GM18508 (cell line): ENCODE measurements around the gene ZNF616.
A peak's percentile ranks its signal among the peaks of the same experiment; 100 is the strongest.

Experiments used
- ATAC-seq: cut with Tn5 transposase; IDR thresholded peaks from one replicate; pipeline ENCODE4 v1.9.1; 2021; ENCODE audit warnings: moderate number of reproducible peaks; ENCODE audit not compliant: insufficient read depth, unreplicated experiment

ZNF616 gene

DNA sequence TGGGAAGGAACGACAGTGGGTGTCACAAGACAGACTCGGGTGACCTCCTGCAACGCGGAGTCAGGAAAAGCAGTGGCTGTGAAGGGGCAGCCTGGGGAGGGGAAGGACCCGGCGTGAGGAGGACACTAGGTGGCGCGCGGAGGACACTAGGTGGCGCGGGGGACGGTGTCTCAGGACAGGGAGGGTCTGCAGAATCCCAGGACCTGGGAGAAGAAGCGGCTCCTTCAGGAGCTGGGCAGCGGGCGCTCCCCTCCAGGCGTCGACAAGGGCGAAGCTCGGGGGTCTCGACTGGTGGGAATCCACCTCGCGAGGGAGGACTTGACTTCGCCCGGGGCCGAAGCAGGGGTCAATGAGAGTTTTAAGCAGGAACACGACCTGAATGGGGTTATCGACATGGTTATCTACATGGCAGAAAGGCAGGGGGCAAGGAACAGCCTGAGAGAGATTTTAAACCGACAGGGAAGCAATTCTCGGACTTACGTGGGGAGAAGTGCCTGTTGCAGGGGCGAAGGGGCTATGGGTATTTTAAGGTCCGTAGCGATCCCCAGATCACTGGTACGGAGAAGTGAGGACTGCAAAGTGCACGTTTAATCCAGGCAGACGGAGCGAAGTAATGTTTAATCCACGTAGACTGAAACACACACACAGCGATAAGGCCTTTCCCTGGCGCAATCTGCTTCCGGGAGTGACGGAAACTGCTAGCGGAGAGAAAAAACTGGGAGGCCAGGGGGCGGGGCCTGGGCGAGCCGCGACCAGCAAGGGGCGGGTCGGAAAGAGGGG, at the start of gene ZNF616:
Gene ZNF616 (minus strand): TSS at position 687 of the 780 bp plus-strand sequence. CDS start 9,426 bp downstream, outside the sequence.
- ATAC-seq, result peak; percentile 42

DNA sequence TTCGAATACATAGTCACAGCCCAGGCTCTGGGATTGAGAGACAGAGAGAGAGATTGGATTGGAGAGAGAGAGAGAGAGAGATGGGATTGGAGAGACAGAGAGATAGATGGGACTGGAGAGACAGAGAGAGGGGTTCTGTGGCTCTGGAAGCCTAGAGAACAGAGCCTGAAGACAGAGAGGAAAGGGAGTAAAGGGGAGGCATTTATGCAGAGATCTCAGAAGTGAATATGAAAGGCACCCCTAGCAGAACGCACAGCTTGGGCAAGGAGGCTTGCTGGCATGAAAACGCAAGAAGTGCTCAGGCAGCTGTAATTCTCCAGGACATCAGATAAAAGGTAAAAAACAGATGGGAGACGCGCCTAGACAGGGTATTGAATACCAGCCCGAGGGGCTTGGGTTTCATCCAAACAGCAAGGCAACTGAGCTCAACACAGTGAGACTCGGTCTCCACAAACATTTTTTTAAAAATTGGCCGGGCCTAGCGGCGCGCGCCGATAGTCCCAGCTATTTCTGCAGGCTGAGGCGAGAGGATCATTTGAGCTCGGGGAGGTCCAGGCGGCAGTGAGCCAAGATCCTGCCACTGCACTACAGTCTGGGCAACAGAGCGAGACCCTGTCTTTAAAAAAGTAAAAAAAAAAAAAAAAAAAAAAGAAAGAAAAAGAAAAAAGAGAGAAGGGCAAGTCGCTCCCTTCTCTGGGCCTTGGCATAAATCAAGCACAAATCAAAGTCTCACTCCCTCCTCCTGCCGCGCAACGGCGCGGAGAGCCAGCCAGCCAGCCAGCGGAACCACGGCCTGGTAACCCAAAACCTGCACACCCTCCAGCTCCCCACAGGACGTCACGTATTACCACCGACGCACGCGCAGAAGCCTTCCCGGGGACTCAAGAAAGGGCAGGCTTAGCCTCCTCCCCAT, 49.3 kb upstream of the ZNF616 start:
- ATAC-seq, result peak; percentile 6

DNA sequence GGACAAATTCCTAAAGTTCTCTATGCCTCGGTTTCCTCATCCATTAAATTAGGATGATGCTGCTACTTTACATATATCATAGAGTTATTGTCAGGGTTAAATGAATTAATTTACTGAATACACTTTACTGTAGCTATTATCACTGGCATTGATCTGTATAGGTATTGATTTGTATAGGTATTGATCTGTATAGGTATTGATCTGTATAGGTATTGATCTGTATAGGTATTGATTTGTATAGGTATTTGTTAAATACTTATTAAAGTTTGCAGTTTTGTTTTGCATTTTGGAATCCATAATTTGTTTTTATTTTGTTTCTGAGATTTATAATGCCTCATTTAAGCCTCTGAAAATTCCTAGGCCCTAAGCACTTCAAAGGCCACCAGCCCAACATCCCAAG, 47.7 kb upstream of the ZNF616 start:
- ATAC-seq, result no peak

DNA sequence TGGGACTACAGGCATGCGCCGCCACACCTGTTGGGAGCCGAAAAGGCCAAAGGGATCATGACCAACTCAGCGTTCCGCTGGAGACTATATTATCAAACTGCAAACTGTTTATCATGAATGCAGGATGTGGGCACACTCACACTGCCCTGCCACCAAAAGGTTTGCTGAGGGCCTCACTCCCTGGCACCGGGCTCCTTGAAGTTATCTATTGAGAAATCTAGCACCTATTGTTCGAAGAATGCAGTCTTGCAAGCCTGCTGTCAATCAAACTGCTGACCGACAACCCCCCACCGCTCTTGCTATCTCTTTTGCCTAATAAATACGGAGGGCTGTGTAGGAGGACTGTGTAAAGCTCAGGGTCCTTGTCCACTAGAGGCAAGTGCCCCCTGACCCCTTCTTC, 36.8 kb upstream of the ZNF616 start:
- ATAC-seq, result no peak

DNA sequence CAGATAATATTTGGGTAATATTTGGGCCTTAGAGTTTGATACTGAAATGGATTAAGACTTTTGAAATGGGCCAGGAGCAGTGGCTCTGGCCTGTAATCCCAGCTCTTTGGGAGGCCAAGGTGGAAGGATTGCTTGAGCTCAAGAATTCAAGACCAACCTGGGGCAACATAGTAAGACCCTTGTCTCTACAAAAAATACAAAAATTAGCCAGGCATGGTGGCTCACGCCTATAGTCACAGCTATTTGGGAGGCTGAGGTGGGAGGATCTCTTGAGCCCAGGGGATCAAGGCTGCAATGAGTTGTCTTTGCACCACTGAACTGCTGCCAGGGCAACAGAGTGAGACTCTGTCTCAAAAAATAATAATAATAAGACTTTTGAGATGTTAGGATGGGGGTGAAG, 32.6 kb upstream of the ZNF616 start:
- ATAC-seq, result no peak

DNA sequence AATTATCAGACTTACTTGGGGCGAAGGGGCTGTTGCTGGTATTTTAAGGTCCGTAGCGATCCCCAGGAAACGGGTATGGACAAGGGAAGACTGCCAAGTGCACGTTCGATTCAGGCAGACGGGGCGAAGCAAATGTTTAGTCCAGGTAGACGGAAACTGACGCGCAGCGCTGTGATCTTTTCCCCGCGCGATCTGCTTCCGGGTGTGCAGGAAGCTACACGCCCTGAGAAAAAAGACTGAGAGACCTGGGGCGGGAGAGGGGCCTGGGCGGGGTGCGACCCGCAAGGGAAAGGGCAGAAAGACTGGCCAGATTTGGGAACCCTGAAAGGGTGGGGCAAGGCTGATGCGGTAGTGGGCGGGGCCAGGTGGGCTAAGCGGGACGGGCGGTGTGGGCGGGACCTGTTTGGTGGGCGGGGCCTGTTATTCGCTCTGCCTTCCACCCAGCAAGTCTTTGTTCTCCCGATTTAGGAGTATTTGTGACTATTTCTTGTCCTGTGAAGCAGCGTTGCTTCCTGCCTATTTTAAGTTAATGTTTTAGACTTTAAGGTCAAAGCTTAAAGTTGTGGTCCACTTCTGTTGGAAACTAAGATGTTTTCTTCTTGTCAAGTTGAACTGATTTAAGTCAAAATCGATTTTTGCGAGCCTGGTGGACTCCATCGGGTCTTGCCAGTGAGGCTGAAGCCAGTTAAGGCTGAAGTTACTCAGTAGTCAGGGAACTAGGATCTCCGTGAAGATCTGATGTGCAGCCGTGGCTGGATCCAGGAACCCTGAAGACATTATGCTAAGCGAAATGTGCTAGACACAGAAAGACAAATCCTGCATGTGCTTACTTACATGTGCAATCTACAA, 31.8 kb upstream of the ZNF616 start, which contains the start of gene ZNF836:
Gene ZNF836 (minus strand): TSS at position 301 of the 849 bp plus-strand sequence. CDS start 3,549 bp downstream, outside the sequence.
- no peak for ATAC-seq

DNA sequence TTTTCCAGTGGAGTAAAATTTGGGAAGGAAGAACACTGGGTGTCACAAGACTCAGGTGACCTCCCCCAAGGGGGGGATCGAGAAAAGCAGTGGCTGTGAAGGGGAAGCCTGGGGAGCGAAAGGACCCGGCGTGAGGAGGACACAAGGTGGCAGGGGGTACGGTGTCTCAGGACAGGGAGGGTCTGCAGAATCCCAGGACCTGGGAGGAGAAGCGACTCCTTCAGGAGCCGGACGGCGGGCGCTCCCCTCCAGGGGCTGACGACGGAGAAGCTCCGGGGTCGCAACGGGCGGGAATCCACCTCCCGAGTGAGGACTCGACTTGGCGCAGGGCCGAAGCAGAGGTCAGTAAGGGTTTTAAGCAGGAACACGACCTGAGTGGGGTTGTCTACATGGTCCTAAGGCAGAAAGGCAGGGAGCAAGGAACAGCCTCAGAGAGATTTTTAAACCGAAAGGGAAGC, 31.2 kb upstream of the ZNF616 start:
- ATAC-seq, result no peak

DNA sequence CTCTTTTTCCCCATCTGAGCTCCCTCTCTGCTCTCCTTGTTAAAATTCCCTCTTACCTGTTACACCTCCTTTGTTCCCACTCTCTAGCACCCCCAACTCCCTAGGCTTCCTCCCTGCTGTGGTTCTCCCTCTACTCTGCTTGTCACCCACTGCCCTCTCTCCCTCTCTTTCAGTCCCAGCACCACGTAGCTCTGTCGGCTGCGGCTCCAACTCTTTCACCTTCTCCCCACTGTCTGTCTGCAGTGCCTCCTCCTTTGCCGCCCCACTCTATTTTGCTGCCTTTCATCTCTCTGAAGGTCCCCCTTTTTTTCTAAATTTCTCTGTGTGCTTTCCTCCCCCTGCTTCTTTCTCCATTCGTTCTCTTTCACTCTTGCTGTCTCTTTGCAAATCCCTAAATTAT, 30.6 kb upstream of the ZNF616 start:
- ATAC-seq, result no peak

DNA sequence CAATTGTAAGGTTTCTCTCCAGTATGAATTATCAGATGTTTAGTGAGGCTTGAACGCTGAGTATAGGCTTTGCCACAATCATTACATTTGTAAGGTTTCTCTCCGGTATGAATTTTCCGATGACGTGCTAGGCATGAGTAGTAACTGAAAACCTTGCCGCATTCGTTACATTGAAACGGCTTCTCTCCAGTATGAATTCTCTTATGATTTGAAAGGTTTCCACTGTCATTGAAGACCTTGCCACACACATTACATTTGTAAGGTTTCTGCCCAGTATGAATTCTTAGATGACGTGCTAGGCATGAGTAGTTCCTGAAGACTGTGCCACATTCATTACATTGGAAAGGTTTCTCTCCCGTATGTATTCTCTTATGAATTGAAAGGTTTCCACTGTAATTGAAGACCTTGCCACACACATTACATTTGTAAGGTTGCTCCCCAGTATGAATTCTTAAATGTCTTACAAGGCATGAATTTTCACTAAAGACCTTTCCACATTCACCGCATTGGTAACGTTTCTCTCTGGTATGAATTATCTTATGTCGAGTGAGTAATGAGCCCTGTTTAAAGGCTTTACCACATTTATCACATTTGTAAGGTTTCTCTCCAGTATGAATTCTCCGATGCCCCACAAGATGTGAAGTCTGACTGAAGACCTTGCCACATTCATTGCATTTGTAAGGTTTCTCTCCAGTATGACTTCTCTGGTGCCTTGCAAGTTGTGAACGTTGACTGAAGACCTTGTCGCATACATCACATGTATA, 16.0 kb upstream of the ZNF616 start:
- no peak for ATAC-seq

DNA sequence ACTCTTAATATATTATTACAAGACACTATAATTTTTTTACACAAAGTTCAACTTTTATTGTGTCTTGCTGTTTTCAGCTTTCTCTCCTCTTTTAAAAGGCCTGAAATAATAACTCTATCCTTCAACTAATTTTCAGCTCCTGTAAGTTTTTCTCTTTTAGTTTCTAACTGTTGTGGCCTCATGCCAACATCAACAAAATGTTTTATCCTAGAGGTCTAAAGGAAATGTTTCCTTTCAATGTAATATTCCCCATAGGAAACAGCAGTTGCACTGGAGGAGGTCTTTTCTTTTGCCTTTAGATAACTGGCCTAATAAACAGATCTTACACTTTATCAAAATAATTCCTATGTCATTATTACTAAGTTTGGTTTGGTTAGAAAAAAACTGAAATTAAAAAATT, 8.5 kb upstream of the ZNF616 start:
- ATAC-seq, result no peak

DNA sequence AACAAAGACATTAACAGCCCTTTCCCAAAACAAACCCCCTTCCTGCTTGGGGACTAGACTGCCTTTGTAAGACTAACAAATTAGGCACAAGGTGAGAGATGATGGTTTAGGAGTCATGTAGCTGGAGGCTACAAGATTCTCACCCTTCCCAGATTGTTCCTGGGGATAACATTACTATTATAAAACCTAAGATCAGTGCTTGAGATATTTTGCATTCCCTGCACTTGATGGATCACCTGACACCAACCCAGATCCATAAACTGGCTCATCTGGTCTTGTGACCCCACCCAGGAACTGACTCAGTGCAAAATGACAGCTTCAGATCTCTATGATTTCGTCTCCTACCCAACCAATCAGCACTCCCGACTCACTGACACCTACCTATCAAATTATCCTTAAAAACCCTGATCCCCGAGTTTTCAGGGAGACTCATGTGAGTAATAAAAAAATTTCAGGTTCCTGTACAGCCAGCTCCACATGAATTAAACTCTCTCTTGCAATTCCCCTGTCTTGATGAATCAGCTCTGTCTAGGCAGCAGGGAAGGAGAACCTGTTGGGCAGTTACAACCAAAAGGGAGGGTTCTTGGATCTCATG, 2.4 kb upstream of the ZNF616 start:
- ATAC-seq, result no peak

DNA sequence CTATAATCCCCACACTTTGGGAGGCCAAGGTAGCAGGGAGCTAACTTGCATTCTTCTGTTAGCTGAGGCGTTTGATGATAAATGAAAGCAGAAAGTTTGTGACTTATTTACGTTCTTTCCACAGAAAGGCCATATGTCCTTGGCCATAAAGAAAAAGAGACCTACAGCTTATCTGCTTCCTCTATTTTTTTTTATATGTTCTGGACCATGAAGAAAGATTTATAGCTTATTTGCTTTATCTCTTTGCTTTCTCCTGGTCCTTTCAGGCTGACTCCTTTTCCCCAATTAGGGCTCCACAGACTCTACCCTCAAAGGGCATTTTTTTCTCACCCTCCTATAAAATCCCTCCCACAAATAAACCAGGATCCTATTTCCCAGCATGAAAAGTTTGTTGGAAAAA, 1.5 kb upstream of the ZNF616 start:
- no peak for ATAC-seq

DNA sequence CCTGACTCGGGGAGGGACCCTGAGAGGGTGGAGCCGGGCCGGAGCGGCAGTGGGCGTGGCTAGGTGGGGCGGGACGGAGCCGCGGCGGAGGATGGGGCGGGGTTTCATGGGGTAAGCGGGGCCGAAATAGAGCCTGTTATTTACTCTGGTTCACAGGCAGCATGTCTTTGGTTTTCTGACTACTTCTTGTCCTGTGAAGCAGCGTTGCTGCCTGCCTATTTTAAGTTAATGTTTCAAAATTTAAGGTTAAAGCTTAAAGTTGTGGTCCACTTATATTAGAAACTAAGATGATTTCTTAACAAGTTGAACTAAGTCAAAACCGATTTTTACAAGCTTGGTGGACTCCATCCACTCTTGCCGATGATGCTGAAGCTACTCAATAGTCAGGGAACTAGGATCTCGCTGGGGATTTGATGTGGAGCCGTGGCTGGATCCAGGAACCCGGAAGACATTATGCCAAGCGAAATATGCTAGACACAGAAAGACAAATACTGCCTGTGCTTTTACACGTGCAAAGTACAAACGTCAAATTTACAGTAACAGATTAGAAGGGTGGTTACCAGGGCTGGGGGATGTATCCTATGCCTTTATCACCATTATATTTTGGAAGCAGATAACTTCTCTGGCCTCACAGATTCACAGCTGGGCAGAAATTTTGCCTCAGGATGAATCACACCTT, 433 bp upstream of the ZNF616 start:
- ATAC-seq, result peak; percentile 41

DNA sequence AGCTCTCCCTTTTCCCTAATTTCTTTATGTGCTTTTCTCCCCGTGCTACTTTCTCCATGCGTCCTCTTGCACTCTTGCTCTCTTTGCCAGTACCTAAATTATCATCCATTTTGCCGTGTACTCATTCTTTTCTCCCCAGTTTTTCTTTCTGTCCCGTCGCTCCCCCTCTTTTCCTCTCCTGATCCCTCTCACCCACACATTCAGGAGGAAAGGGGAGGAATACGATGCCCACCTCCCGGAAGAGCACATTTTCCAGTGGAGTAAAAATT, 821 bp downstream of the ZNF616 start:
- ATAC-seq, result no peak

DNA sequence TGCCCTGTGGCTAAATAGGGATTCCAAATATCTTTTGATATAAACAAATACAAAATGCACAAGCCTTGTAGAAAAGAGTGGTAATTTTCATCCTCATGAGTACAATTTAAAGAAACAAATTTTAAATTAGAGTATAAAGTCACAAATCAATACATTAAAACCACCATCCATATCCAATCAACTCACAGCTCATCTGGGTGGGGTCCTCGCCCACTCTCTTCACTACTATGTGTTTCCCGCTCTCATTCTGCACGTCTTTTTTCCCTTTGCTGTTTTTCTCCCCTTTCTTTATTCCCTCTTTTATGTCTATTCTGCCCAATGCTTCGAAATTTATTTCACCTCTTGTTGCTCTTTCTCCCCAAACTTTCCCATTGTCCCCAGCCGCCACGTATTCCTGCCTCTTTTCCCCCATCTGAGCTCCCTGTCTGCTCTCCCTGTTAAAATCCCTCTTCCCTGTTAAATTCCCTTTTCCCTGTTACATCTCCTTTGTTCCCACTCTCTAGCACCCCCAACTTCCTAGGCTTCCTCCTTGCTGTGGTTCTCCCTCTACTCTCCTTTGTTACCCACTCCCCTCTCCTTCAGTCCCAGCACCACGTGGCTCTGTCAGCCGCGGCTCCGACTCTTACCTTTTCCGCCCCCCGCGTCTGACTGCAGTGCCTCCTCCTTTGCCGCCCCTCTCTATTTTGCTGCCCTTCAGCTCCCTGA, 1.3 kb downstream of the ZNF616 start:
- no peak for ATAC-seq

DNA sequence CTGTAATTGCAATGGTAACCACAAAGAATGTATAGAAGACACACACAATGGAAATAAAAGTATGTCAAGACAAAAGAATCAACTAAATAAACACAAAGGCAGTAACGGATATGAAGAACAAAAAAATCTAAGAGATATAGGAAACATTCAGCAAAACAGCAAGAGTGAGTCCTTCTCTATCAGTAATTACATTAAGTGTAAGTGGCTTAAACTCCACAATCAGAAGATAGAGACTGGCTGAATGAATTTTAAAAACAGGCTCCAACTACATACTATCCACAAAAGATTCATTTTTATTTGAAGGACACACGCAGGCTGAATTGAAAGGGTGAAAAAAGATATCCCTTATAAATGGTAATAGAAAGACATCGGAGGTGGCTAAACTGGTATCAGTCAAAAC, 19.5 kb downstream of the ZNF616 start:
- no peak for ATAC-seq

DNA sequence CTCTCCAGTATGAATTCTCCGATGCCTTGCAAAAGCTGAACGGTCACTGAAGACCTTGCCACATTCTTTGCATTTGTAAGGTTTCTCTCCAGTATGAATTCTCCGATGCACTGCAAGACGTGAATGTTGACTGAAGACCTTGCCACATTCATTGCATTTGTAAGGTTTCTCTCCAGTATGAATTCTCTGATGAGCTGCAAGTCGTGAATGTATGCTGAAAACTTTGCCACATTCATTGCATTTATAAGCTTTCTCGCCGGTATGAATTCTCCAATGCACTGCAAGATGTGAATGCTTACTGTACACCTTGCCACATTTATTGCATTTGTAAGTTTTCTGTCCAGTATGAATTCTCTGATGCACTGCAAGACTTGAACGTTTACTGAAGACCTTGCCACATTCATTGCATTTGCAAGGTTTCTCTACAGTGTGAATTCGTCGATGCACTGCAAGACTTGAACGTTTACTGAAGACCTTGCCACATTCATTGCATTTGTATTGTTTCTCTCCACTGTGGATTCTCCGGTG, 24.1 kb downstream of the ZNF616 start:
- ATAC-seq, result no peak

DNA sequence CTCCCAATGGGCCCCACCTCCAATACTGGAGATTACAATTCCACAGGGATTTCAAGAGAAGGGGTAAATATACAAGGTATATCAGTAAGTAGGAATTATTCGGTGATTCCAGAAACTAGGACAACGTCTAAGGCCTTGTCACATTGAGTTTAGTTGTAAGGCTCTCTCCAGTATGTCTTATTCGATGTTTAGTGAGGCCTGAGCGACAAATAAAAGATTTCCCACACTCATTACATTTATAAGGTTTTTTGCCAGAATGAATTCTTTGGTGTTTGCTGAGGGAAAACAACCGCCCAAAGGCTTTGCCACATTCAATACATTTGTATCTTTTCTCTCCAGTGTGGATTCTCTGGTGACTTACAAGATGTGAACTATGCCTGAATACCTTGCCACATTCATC, 25.0 kb downstream of the ZNF616 start:
- ATAC-seq, result no peak
